ENCODE results near the gene C1QTNF4.

Gene C1QTNF4

GRCh38 chr11:47595029-47595428, 818 bp upstream of the C1QTNF4 start:
- Histone ChIP-seq H3F3A (ENCODE audit: insufficient read depth, low read length) (no peaks in the 10 kb centered on the region), H3K4me1 (ENCODE audit: insufficient read depth, low read length, severe bottlenecking) (no peaks in the 10 kb centered on the region), H3K27ac (ENCODE audit: low read depth, low read length, poor library complexity, severe bottlenecking) (no peak overlapping the region), H3K9ac (ENCODE audit: low read length) (no peak overlapping the region), H3K4me3 (ENCODE audit: low read depth, low read length, poor library complexity, severe bottlenecking) (no peak overlapping the region), H3K27me3 (ENCODE audit: insufficient read depth, low read length) (peaks cover 4% of the 10 kb centered on the region; the same call in 1 of the 2 replicates), H2AFZ (ENCODE audit: low read length) (no peak overlapping the region), H3K9me3 (ENCODE audit: low read length) (no peaks in the 10 kb centered on the region), H3K36me3 (ENCODE audit: insufficient read depth, low read length) (no peaks in the 10 kb centered on the region), H3K79me2 (ENCODE audit: insufficient read depth, low read length) (no peaks in the 10 kb centered on the region), H3K4me2 (ENCODE audit: low read length) (no peak overlapping the region), H3K9me2 (ENCODE audit: low read depth, low read length) (no peaks in the 10 kb centered on the region), H4K20me1 (ENCODE audit: insufficient read depth, low read length) (no peaks in the 10 kb centered on the region)
- TF ChIP-seq CTCF (IDR thresholded peaks at IDR 0.05; ENCODE audit: low read length): no peak
- TF ChIP-seq EZH2 (IDR thresholded peaks at IDR 0.05; ENCODE audit: borderline replicate concordance, low read length): no peak

DNA sequence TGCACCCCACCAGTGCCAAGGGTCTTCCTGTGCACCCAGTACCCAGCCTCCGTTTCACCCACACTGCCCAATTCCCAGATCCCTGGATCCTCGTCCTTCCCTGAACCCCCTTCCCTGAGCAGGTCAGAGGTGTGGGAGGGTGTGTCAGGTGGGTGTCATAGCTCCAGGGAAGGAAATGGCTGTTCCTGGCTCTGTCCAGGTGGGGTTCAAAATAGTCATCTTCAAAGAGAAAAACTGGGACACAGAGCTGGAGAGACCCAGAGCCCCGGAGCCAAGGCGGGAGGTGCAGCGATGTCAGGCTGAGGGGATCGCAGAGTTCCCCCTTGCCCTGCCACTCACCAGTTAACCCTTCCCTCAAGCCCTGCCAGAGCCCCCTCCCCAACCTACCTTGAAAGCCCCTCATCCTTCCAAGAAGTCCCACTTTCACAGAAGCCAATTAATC, 698 bp downstream of the C1QTNF4 start:
- H3K9me3 ChIP-seq (ENCODE audit: low read length): no peaks in the 10 kb centered on the region
- no peak for TF ChIP-seq CTCF (IDR thresholded peaks at IDR 0.05; ENCODE audit: low read length)
- H3K9ac ChIP-seq (ENCODE audit: low read length): no peak overlapping the region
- no peaks in the 10 kb centered on the region for H3K36me3 ChIP-seq (ENCODE audit: insufficient read depth, low read length)
- H3K27ac ChIP-seq (ENCODE audit: low read depth, low read length, poor library complexity, severe bottlenecking): no peak overlapping the region
- H2AFZ ChIP-seq (ENCODE audit: low read length): no peak overlapping the region
- peaks cover 4% of the 10 kb centered on the region; the same call in 1 of the 2 replicates for H3K27me3 ChIP-seq (ENCODE audit: insufficient read depth, low read length)
- no peaks in the 10 kb centered on the region for H3K4me1 ChIP-seq (ENCODE audit: insufficient read depth, low read length, severe bottlenecking)
- H3K79me2 ChIP-seq (ENCODE audit: insufficient read depth, low read length): no peaks in the 10 kb centered on the region
- H3K4me2 ChIP-seq (ENCODE audit: low read length): no peak overlapping the region
- H3F3A ChIP-seq (ENCODE audit: insufficient read depth, low read length): no peaks in the 10 kb centered on the region
- H3K9me2 ChIP-seq (ENCODE audit: low read depth, low read length): no peaks in the 10 kb centered on the region
- no peak overlapping the region for H3K4me3 ChIP-seq (ENCODE audit: low read depth, low read length, poor library complexity, severe bottlenecking)
- no peaks in the 10 kb centered on the region for H4K20me1 ChIP-seq (ENCODE audit: insufficient read depth, low read length)

GRCh38 chr11:47592970-47593369, 1.2 kb downstream of the C1QTNF4 start:
- H3K9ac ChIP-seq (ENCODE audit: low read length): no peak overlapping the region
- no peak overlapping the region for H3K27ac ChIP-seq (ENCODE audit: low read depth, low read length, poor library complexity, severe bottlenecking)
- no peak for TF ChIP-seq EZH2 (IDR thresholded peaks at IDR 0.05; ENCODE audit: borderline replicate concordance, low read length)
- no peak for TF ChIP-seq CTCF (IDR thresholded peaks at IDR 0.05; ENCODE audit: low read length)
- H3F3A ChIP-seq (ENCODE audit: insufficient read depth, low read length): no peaks in the 10 kb centered on the region
- H3K9me2 ChIP-seq (ENCODE audit: low read depth, low read length): no peaks in the 10 kb centered on the region
- no peaks in the 10 kb centered on the region for H3K4me1 ChIP-seq (ENCODE audit: insufficient read depth, low read length, severe bottlenecking)
- no peak overlapping the region for H3K4me3 ChIP-seq (ENCODE audit: low read depth, low read length, poor library complexity, severe bottlenecking)
- no peak overlapping the region for H2AFZ ChIP-seq (ENCODE audit: low read length)
- peaks cover 4% of the 10 kb centered on the region; the same call in 1 of the 2 replicates for H3K27me3 ChIP-seq (ENCODE audit: insufficient read depth, low read length)
- no peaks in the 10 kb centered on the region for H3K79me2 ChIP-seq (ENCODE audit: insufficient read depth, low read length)
- no peak overlapping the region for H3K4me2 ChIP-seq (ENCODE audit: low read length)
- H3K9me3 ChIP-seq (ENCODE audit: low read length): no peaks in the 10 kb centered on the region
- no peaks in the 10 kb centered on the region for H4K20me1 ChIP-seq (ENCODE audit: insufficient read depth, low read length)
- no peaks in the 10 kb centered on the region for H3K36me3 ChIP-seq (ENCODE audit: insufficient read depth, low read length)
